GM20000 (cell line): Measurements from ENCODE around the gene TRAK1.

Experiments
- DNase-seq: peaks from one replicate; pipeline ENCODE4 v3.0.0; 2012; ENCODE audit warnings: low spot score
- CTCF ChIP-seq: IDR thresholded peaks from 2 replicates; pipeline ENCODE4 v1.5.1; 2012; ENCODE audit warnings: mild to moderate bottlenecking, control low read depth; ENCODE audit errors: extremely low read depth, missing control alignments

TRAK1 gene

DNA sequence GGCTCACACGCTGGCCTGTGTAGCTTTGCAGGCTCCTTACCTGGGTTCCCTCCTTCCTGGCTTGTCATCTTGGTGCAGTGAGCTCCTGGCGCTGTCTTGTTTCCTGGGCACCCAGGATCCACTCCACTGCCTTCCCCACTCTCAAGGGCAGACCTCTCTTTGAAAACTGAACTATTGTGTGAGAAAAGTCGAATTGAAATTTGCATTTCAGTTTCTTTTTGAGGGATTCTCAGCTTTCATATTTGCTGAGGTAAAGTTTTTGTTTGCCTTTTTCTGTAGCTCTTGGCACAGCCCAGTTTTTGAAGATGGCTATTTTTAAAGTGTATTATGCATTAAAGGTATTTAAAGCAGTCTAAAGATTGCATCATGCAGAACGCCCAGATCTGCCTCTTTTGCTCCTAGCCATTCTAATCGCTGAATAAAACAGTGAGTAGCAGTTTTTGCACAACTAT, 104.7 kb downstream of the TRAK1 start:
- no peak for TF ChIP-seq CTCF
- peak; percentile 77 for DNase-seq

GRCh38 chr3:42198709-42199108, 107.6 kb downstream of the TRAK1 start:
- no peak for DNase-seq
- no peak for TF ChIP-seq CTCF

DNA sequence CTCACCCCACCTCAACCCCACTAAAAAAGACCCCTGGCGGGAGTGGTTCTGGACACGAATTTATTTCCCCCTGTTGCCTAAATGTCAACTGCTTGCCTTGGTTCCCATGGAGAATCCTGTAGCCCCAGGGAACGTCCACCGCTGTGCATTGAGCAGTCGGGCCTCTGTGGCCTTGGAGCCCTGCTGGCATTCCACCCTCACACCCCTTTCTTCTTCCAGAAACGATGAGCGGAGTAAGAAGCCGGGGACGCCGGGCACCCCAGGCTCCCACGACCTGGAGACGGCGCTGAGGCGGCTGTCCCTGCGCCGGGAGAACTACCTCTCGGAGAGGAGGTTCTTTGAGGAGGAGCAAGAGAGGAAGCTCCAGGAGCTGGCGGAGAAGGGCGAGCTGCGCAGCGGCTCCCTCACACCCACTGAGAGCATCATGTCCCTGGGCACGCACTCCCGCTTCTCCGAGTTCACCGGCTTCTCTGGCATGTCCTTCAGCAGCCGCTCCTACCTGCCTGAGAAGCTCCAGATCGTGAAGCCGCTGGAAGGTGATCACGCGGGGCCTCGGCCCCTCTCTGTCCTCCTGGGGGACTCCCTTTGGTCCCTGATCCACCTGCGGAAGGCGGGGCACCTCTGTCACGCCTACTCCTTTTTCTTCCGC, 111.2 kb downstream of the TRAK1 start:
- no peak for DNase-seq
- no peak for TF ChIP-seq CTCF

DNA sequence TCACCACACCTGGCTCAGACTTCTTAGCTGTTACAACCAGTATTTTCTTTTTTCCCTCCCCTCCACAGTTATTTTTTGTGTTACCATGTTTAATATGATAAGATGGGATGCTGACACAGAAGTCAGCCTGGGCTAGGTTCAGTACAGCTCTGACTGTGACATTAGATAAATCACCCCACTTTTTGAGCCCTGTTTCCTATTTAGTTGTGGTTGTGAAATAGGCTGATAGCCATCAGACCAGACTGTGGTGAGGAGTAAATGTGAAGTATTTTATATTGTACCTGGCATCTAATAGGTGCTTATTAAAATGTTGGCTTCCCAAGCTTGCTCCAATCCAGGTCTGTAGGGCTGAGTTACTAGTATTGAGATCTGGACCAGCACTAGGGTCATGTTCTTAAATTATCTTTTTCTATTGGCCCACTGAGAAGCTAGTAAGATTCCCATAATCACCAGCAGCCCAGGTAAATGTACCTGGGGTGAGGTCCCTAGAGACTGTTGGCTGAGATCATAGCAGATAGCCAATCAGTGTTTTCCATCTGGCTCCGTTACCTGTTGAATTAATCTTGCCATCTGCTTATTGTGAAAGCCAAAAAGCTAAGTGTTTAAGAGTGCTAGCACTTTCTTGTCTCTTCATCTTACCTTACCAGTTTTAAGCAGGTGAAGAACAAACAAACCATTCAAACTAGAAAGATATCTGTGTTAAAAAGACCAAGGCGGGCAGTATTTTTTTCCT, 113.9 kb downstream of the TRAK1 start:
- no peak for DNase-seq
- TF ChIP-seq CTCF = no peak

GRCh38 chr3:42205800-42206514, 114.8 kb downstream of the TRAK1 start:
- DNase-seq = peak; percentile 73
- no peak for TF ChIP-seq CTCF

DNA sequence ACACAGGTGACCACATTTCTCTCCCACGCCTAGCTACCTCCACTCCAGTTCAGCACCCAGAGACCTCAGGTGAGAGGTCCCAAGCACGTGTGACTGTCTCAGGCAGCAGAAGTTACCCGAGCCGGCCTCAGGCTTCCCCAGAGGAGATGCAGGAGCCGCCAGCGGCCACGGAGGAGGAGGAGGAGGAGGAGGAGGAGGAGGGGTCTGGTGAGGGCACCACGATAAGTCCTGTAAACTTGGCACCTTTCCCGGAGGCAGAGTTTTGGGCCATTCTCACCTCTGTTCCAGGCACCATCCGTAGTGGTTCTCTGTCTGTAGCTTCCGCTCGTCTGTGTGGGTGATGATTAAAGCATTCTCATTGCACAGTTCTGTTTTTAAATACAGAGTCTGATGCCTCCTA, 118.8 kb downstream of the TRAK1 start:
- no peak for TF ChIP-seq CTCF
- DNase-seq = no peak

DNA sequence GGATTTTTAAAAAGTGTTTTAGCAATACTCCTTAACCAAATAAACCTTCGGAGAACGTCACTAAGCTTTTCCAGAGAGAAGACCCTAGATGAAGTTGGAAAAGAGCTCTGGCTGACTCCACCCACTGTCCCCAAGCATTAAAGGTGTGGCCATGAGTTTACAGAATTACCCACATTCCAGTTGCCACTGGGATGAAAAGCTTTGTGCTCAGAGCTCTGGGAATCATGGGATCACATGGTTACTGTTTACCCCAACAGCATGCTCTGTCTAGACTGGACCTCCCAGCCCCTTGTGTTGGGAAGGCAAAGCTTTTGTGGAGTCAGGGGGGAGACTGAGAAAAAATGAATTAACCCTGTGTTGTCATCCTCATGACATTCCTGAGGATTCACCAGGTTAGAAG, 119.6 kb downstream of the TRAK1 start:
- no peak for TF ChIP-seq CTCF
- DNase-seq = no peak
